H9 (cell line): ENCODE data around the gene TMTC2. TPM values are rescaled to one million over a fixed set of nuclear protein-coding genes. Genes with fewer than 3 reads are reported as not detected.

Experiments
- DNase-seq: peaks from one replicate; pipeline ENCODE4 v3.0.0-alpha.2; 2017
- H2AFZ ChIP-seq: one replicate; pipeline ENCODE4 v1.6.1; 2013; ENCODE audit warnings: mild to moderate bottlenecking, low read length, control low read depth, moderate library complexity
- H2AK5ac ChIP-seq: 2 replicates; pipeline ENCODE4 v1.6.1; 2013; ENCODE audit warnings: low read length, control low read depth, mixed read lengths; ENCODE audit not compliant: insufficient read length
- H2BK120ac ChIP-seq: one replicate; pipeline ENCODE4 v1.6.1; 2013; ENCODE audit warnings: low read depth, mild to moderate bottlenecking, low read length, control low read depth, inconsistent platforms; ENCODE audit not compliant: poor library complexity, severe bottlenecking
- H2BK12ac ChIP-seq: 2 replicates; pipeline ENCODE4 v1.6.1; 2013; ENCODE audit warnings: low read length, control low read depth, mixed read lengths, low read depth; ENCODE audit not compliant: insufficient read length
- H2BK15ac ChIP-seq: 2 replicates; pipeline ENCODE4 v1.6.1; 2013; ENCODE audit warnings: low read depth, low read length, control low read depth
- H2BK20ac ChIP-seq: one replicate; pipeline ENCODE4 v1.6.1; 2013; ENCODE audit warnings: low read depth, mild to moderate bottlenecking, low read length, control low read depth, inconsistent platforms; ENCODE audit not compliant: poor library complexity, severe bottlenecking
- H2BK5ac ChIP-seq: 2 replicates; pipeline ENCODE4 v1.6.1; 2013; ENCODE audit warnings: low read length, control low read depth, mixed read lengths; ENCODE audit not compliant: insufficient read length
- H3K14ac ChIP-seq: 2 replicates; pipeline ENCODE4 v1.6.1; 2013; ENCODE audit warnings: low read length, control low read depth; ENCODE audit not compliant: insufficient read depth
- H3K18ac ChIP-seq: 2 replicates; pipeline ENCODE4 v1.6.1; 2013; ENCODE audit warnings: low read depth, mild to moderate bottlenecking, mixed read lengths, low read length, control low read depth; ENCODE audit not compliant: insufficient read length
- H3K23ac ChIP-seq: 2 replicates; pipeline ENCODE4 v1.6.1; 2013; ENCODE audit warnings: low read length, control low read depth, mixed read lengths, low read depth; ENCODE audit not compliant: insufficient read length
- H3K23me2 ChIP-seq: 2 replicates; pipeline ENCODE4 v1.6.1; 2013; ENCODE audit warnings: low read depth, mild to moderate bottlenecking, mixed read lengths, low read length, control low read depth; ENCODE audit not compliant: insufficient read length, poor library complexity, severe bottlenecking
- H3K27ac ChIP-seq: 2 replicates; pipeline ENCODE4 v1.5.1; 2013; ENCODE audit warnings: low read length, control low read depth, mixed read lengths, low read depth; ENCODE audit not compliant: insufficient read length
- H3K27me3 ChIP-seq: 2 replicates; pipeline ENCODE4 v1.6.1; 2013; ENCODE audit warnings: low read length, control low read depth, inconsistent platforms; ENCODE audit not compliant: insufficient read depth
- H3K4ac ChIP-seq: 2 replicates; pipeline ENCODE4 v1.6.1; 2013; ENCODE audit warnings: low read depth, mild to moderate bottlenecking, control low read depth, inconsistent platforms, low read length, moderate library complexity
- H3K4me1 ChIP-seq: 2 replicates; pipeline ENCODE4 v1.6.1; 2013; ENCODE audit warnings: low read length, control low read depth, inconsistent platforms; ENCODE audit not compliant: insufficient read depth
- H3K4me2 ChIP-seq: 2 replicates; pipeline ENCODE4 v1.6.1; 2013; ENCODE audit warnings: low read length, control low read depth, mixed read lengths; ENCODE audit not compliant: insufficient read length, insufficient read depth
- H3K56ac ChIP-seq: 2 replicates; pipeline ENCODE4 v1.6.1; 2013; ENCODE audit warnings: low read depth, mild to moderate bottlenecking, mixed read lengths, low read length, control low read depth; ENCODE audit not compliant: insufficient read length
- H3K79me1 ChIP-seq: 2 replicates; pipeline ENCODE4 v1.6.1; 2013; ENCODE audit warnings: low read depth, mild to moderate bottlenecking, moderate library complexity, low read length, control low read depth, inconsistent platforms; ENCODE audit not compliant: insufficient read depth, poor library complexity, severe bottlenecking
- H3K79me2 ChIP-seq: 2 replicates; pipeline ENCODE4 v1.6.1; 2013; ENCODE audit warnings: low read length, control low read depth, inconsistent platforms; ENCODE audit not compliant: insufficient read depth
- H3K9ac ChIP-seq: 2 replicates; pipeline ENCODE4 v1.6.1; 2013; ENCODE audit warnings: low read length, control low read depth, mixed read lengths; ENCODE audit not compliant: insufficient read length; ENCODE audit errors: extremely low read depth
- H3K9me3 ChIP-seq: one replicate; pipeline ENCODE4 v1.6.1; 2013; ENCODE audit warnings: low read depth, low read length, inconsistent platforms; ENCODE audit not compliant: control insufficient read depth
- H3T11ph ChIP-seq: one replicate; pipeline ENCODE4 v1.6.1; 2013; ENCODE audit warnings: mild to moderate bottlenecking, low read length, control low read depth, inconsistent platforms
- H4K20me1 ChIP-seq: one replicate; pipeline ENCODE4 v1.6.1; 2013; ENCODE audit not compliant: control insufficient read depth, insufficient read length, insufficient read depth
- H4K5ac ChIP-seq: 2 replicates; pipeline ENCODE4 v1.6.1; 2013; ENCODE audit warnings: low read depth, mild to moderate bottlenecking, mixed read lengths, low read length, control low read depth; ENCODE audit not compliant: insufficient read length
- H4K8ac ChIP-seq: replicated peaks from 2 replicates; pipeline ENCODE4 v1.6.1; 2013; ENCODE audit warnings: low read length, control low read depth, mixed read lengths, low read depth; ENCODE audit not compliant: insufficient read length
- H4K91ac ChIP-seq: 2 replicates; pipeline ENCODE4 v1.6.1; 2013; ENCODE audit warnings: low read depth, mild to moderate bottlenecking, moderate library complexity, mixed read lengths, low read length, control low read depth; ENCODE audit not compliant: insufficient read length
- H3K27ac Mint-ChIP-seq, 3 experiments: 2 replicates in 2 of 3; 3 replicates in 1 of 3; pipeline ENCODE4 v1.8.0; 2020 to 2021; ENCODE audit warnings: mixed read lengths in 3 of 3, mild to moderate bottlenecking in 1 of 3, moderate library complexity in 1 of 3
- H3K27me3 Mint-ChIP-seq: 2 replicates; pipeline ENCODE4 v1.8.0; 2021; ENCODE audit warnings: low read depth, mild to moderate bottlenecking, moderate library complexity, mixed read lengths
- H3K36me3 Mint-ChIP-seq, 3 experiments: 2 replicates in 2 of 3; 3 replicates in 1 of 3; pipeline ENCODE4 v1.8.0; 2020 to 2021; ENCODE audit warnings: low read depth in 3 of 3, mixed read lengths in 3 of 3; ENCODE audit not compliant: insufficient read depth in 1 of 3
- H3K4me1 Mint-ChIP-seq, 2 experiments: 2 replicates each; pipeline ENCODE4 v1.8.0; 2020; ENCODE audit warnings: mixed read lengths in 2 of 2
- H3K4me3 Mint-ChIP-seq, 2 experiments: 2 replicates in 1 of 2; 3 replicates in 1 of 2; pipeline ENCODE4 v1.8.0; 2020 to 2021; ENCODE audit warnings: mild to moderate bottlenecking in 2 of 2, mixed read lengths in 2 of 2, moderate library complexity in 1 of 2
- H3K9me3 Mint-ChIP-seq, 2 experiments: 2 replicates in 1 of 2; 3 replicates in 1 of 2; pipeline ENCODE4 v1.8.0; 2020; ENCODE audit warnings: mild to moderate bottlenecking in 2 of 2, mixed read lengths in 2 of 2, moderate library complexity in 1 of 2
- CTCF ChIP-seq: fragments of 200-600 bp; sonication (generic); conservative IDR thresholded peaks from 3 replicates; pipeline ENCODE4 v1.8.0; 2021; ENCODE audit warnings: antibody characterized with exemption, mild to moderate bottlenecking
- WGBS: extraction: QIAGEN DNeasy Blood & Tissue Kit; methylation state at CpG from one replicate; pipeline ENCODE4 v1.1.7; 2013; ENCODE audit warnings: missing lambda C conversion rate, low lambda C conversion rate, mixed read lengths; ENCODE audit not compliant: insufficient read length; ENCODE audit errors: extremely low coverage; 5-methylcytosine and 5-hydroxymethylcytosine counted together
- total RNA-seq: library from RNA; stranded (reverse); gene quantifications from 2 replicates; pipeline ENCODE4 v1.2.1, GENCODE V29; 2021

Gene TMTC2
- total RNA-seq, 1 experiment from 2014 or later, result 3.1 TPM

GRCh38 chr12:83161456-83161855 lies 474.8 kb downstream of the TMTC2 start:
- Histone ChIP-seq H2BK20ac (no peak overlapping the region), H3K56ac (no peak overlapping the region), H2BK120ac (no peak overlapping the region), H3K4me1 (no peaks in the 10 kb centered on the region), H4K5ac (no peak overlapping the region), H3K23ac (no peak overlapping the region), H4K8ac (no peak overlapping the region), H3K79me1 (no peaks in the 10 kb centered on the region), H2BK5ac (no peak overlapping the region), H2AFZ (no peak overlapping the region), H3K4me2 (no peak overlapping the region), H3K9ac (no peak overlapping the region), H2BK15ac (no peak overlapping the region), H4K91ac (no peak overlapping the region), H3K79me2 (no peaks in the 10 kb centered on the region), H3K14ac (no peak overlapping the region), H2BK12ac (no peak overlapping the region), H3K9me3 (no peaks in the 10 kb centered on the region), H3K27me3 (no peaks in the 10 kb centered on the region), H3K4ac (no peak overlapping the region), H3K23me2 (no peaks in the 10 kb centered on the region), H3K27ac (no peak overlapping the region), H3T11ph (no peak overlapping the region), H3K18ac (no peak overlapping the region), H4K20me1 (no peaks in the 10 kb centered on the region), H2AK5ac (no peak overlapping the region)
- Mint-ChIP-seq H3K27me3 (no peaks in the 10 kb centered on the region), H3K4me3 (no peak overlapping the region), H3K36me3 (no peaks in the 10 kb centered on the region), H3K9me3 (no peaks in the 10 kb centered on the region; a peak in 1 of 5 replicates), H3K27ac (no peak overlapping the region), H3K4me1 (no peaks in the 10 kb centered on the region)
- no peak for TF ChIP-seq CTCF
- WGBS, result no CpG with 5 or more reads among the region's 1 CpG
- no peak for DNase-seq
